Liver (tissue), 9 donors: ENCODE data around the gene CHMP1A. TPM values are rescaled to one million over a fixed set of nuclear protein-coding genes. Genes with fewer than 3 reads are reported as not detected.

Experiments
- DNase-seq: peaks from one replicate; pipeline ENCODE4 v3.0.0-alpha.2; 2017; ENCODE audit warnings: low spot score
- H3K27ac ChIP-seq, 2 donors: one replicate each; pipeline ENCODE4 v1.7.0; 2013; ENCODE audit warnings: inconsistent platforms in 2 of 2, low read length in 2 of 2, control low read depth in 1 of 2, low read depth in 1 of 2, mild to moderate bottlenecking in 1 of 2
- H3K27me3 ChIP-seq, 4 donors: one replicate each; pipeline versions ENCODE4 v1.6.1 to v1.7.0; 2013; ENCODE audit warnings: low read length in 3 of 4, inconsistent platforms in 1 of 4, mild to moderate bottlenecking in 1 of 4, moderate library complexity in 1 of 4; ENCODE audit not compliant: control insufficient read depth in 4 of 4, insufficient read depth in 4 of 4
- H3K36me3 ChIP-seq, 4 donors: one replicate each; pipeline versions ENCODE4 v1.6.1 to v1.7.0; 2013; ENCODE audit warnings: low read length in 3 of 4, mild to moderate bottlenecking in 3 of 4, low read depth in 1 of 4, moderate library complexity in 1 of 4; ENCODE audit not compliant: control insufficient read depth in 4 of 4, insufficient read depth in 3 of 4
- H3K4me1 ChIP-seq, 4 donors: one replicate each; pipeline versions ENCODE4 v1.6.1 to v1.7.0; 2013; ENCODE audit warnings: low read length in 3 of 4, mild to moderate bottlenecking in 3 of 4, moderate library complexity in 1 of 4; ENCODE audit not compliant: control insufficient read depth in 4 of 4, insufficient read depth in 4 of 4
- H3K4me3 ChIP-seq, 3 donors: one replicate each; pipeline versions ENCODE4 v1.6.1 to v1.7.0; 2013; ENCODE audit warnings: low read length in 3 of 3, control low read depth in 1 of 3, low read depth in 1 of 3, mild to moderate bottlenecking in 1 of 3
- H3K9ac ChIP-seq, 2 donors: one replicate each; pipeline ENCODE4 v1.7.0; 2013; ENCODE audit warnings: low read length in 2 of 2, mild to moderate bottlenecking in 2 of 2, moderate library complexity in 2 of 2, control low read depth in 1 of 2, low read depth in 1 of 2
- H3K9me3 ChIP-seq, 4 donors: one replicate each; pipeline versions ENCODE4 v1.6.1 to v1.7.0; 2013; ENCODE audit warnings: low read length in 3 of 4; ENCODE audit not compliant: control insufficient read depth in 4 of 4
- EGR1 ChIP-seq, 2 donors: IDR thresholded peaks; 2 replicates each; pipeline ENCODE4 v1.6.1; 2016 to 2018; ENCODE audit warnings: antibody characterized with exemption in 2 of 2, low read depth in 2 of 2
- FOXA1 ChIP-seq: IDR thresholded peaks from 2 replicates; pipeline ENCODE4 v1.6.1; 2016; ENCODE audit warnings: antibody characterized with exemption
- FOXA2 ChIP-seq: IDR thresholded peaks from 2 replicates; pipeline ENCODE4 v1.6.1; 2016; ENCODE audit warnings: antibody characterized with exemption
- GABPA ChIP-seq, 2 donors: IDR thresholded peaks in 1 of 2; conservative IDR thresholded peaks in 1 of 2; 2 replicates each; pipeline ENCODE4 v1.6.1; 2016; ENCODE audit warnings: antibody characterized with exemption in 2 of 2, mild to moderate bottlenecking in 1 of 2, moderate library complexity in 1 of 2
- HNF4A ChIP-seq, 2 donors: conservative IDR thresholded peaks; 2 replicates each; pipeline ENCODE4 v1.6.1; 2016; ENCODE audit warnings: antibody characterized with exemption in 2 of 2, mild to moderate bottlenecking in 2 of 2
- HNF4G ChIP-seq: IDR thresholded peaks from 2 replicates; pipeline ENCODE4 v1.6.1; 2016; ENCODE audit warnings: antibody characterized with exemption
- JUND ChIP-seq, 2 donors: IDR thresholded peaks; 2 replicates each; pipeline ENCODE4 v1.6.1; 2016; ENCODE audit warnings: antibody characterized with exemption in 2 of 2
- NR2F2 ChIP-seq: IDR thresholded peaks from 2 replicates; pipeline ENCODE4 v1.6.1; 2016; ENCODE audit warnings: antibody characterized with exemption
- RAD21 ChIP-seq, 2 donors: IDR thresholded peaks; 2 replicates each; pipeline ENCODE4 v1.6.1; 2016; ENCODE audit warnings: antibody characterized with exemption in 2 of 2, mild to moderate bottlenecking in 2 of 2
- RXRA ChIP-seq, 2 donors: IDR thresholded peaks; 2 replicates each; pipeline ENCODE4 v1.6.1; 2017 to 2018; ENCODE audit warnings: antibody characterized with exemption in 2 of 2, mild to moderate bottlenecking in 1 of 2
- SP1 ChIP-seq: IDR thresholded peaks from 2 replicates; pipeline ENCODE4 v1.6.1; 2018; ENCODE audit warnings: antibody characterized with exemption, mild to moderate bottlenecking
- TAF1 ChIP-seq: conservative IDR thresholded peaks from 2 replicates; pipeline ENCODE4 v1.6.1; 2016; ENCODE audit warnings: antibody characterized with exemption, mild to moderate bottlenecking
- YY1 ChIP-seq: IDR thresholded peaks from 2 replicates; pipeline ENCODE4 v1.6.1; 2016; ENCODE audit warnings: antibody characterized with exemption, mild to moderate bottlenecking
- WGBS: extraction: QIAGEN DNeasy Blood & Tissue Kit; methylation state at CpG from one replicate; pipeline ENCODE4 v1.1.7; 2013; 5-methylcytosine and 5-hydroxymethylcytosine counted together
- polyA plus RNA-seq, 2 donors: library from polyadenylated mRNA; stranded (reverse) in 1 of 2; unstranded in 1 of 2; fragments of 200-250 nt in 1 of 2; fragments of >200 nt in 1 of 2; fragmentation: Nextera tagmentation in 1 of 2; extraction: Ambion mirVana in 1 of 2; gene quantifications; one replicate each; pipeline versions ENCODE4 v1.2.1 to v1.2.3, GENCODE V29; 2013 to 2015
- total RNA-seq, 2 donors: library from RNA; depleted of rRNA; stranded (reverse); fragments of >200 nt; gene quantifications; one replicate each; pipeline ENCODE4 v1.2.3, GENCODE V29; 2014
- TF ChIP-seq, protein P1 (sequence below): IDR thresholded peaks from 2 replicates; pipeline ENCODE4 v1.6.1; 2016; ENCODE audit warnings: antibody characterized with exemption
- TF ChIP-seq, protein P2 (sequence below): IDR thresholded peaks from 2 replicates; pipeline ENCODE4 v1.6.1; 2016; ENCODE audit warnings: antibody characterized with exemption
- TF ChIP-seq, protein P3 (sequence below): IDR thresholded peaks from 2 replicates; pipeline ENCODE4 v1.6.1; 2016; ENCODE audit warnings: antibody characterized with exemption
- TF ChIP-seq, protein P4 (sequence below): IDR thresholded peaks from 2 replicates; pipeline ENCODE4 v1.6.1; 2016; ENCODE audit warnings: antibody characterized with exemption, mild to moderate bottlenecking
- TF ChIP-seq, protein P5 (sequence below): fragments of 150-350 bp; IDR thresholded peaks from 2 replicates; pipeline ENCODE4 v1.5.1; 2017; ENCODE audit warnings: improper control_type of control experiment, low read depth, low read length; ENCODE audit not compliant: missing input control
- donor health status: healthy.
- donor health status: healthy.
- donor health status: healthy.
- donor health status: healthy.
- donor health status: healthy.

The CHMP1A gene
- total and polyA plus RNA-seq, 4 donors, result 25.7 to 36.7 (median 32.3) TPM

DNA sequence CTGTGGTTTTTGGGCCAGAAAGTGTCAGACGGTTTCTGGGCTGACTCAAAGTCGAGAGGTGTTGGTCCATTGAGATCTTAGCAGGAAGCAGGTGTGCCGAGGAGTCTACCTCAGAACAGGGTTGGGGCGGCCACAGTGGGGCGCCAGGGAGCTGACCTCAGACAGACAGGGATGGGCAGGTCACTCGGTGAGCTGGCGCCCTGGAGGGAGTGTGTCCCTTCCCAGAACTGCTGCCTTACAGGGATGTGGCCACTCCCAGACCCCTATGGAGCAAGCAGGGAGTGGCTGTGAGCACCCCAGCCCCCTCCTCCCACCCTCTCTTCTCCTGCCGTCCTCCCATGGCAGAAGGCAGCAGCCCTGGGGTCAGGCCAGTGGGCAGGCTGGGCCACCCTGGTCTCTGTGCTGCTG, 58.1 kb downstream of the CHMP1A start:
- DNase-seq, result no peak
- no peaks in the 10 kb centered on the region for H3K36me3 ChIP-seq
- H3K9ac ChIP-seq, result no peak overlapping the region
- no peak overlapping the region for H3K27ac ChIP-seq
- TF ChIP-seq RAD21 (IDR thresholded peaks at IDR 0.05) (no peak), HNF4A (conservative IDR thresholded peaks at IDR 0.05) (no peak), TAF1 (no peak), GABPA (IDR thresholded peaks at IDR 0.05 in 1 of 2, conservative IDR thresholded peaks at IDR 0.05 in 1 of 2) (no peak), HNF4G (no peak), EGR1 (IDR thresholded peaks at IDR 0.05; ENCODE audit: low read depth in 2 of 2) (no peak), JUND (IDR thresholded peaks at IDR 0.05) (no peak), YY1 (no peak), FOXA2 (no peak), NR2F2 (no peak), FOXA1 (no peak), RXRA (IDR thresholded peaks at IDR 0.05) (no peak), SP1 (no peak)
- TF ChIP-seq, protein P1, sequence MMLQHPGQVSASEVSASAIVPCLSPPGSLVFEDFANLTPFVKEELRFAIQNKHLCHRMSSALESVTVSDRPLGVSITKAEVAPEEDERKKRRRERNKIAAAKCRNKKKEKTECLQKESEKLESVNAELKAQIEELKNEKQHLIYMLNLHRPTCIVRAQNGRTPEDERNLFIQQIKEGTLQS, result no peak
- TF ChIP-seq, protein P2, sequence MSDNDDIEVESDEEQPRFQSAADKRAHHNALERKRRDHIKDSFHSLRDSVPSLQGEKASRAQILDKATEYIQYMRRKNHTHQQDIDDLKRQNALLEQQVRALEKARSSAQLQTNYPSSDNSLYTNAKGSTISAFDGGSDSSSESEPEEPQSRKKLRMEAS, result no peak
- TF ChIP-seq, protein P3, sequence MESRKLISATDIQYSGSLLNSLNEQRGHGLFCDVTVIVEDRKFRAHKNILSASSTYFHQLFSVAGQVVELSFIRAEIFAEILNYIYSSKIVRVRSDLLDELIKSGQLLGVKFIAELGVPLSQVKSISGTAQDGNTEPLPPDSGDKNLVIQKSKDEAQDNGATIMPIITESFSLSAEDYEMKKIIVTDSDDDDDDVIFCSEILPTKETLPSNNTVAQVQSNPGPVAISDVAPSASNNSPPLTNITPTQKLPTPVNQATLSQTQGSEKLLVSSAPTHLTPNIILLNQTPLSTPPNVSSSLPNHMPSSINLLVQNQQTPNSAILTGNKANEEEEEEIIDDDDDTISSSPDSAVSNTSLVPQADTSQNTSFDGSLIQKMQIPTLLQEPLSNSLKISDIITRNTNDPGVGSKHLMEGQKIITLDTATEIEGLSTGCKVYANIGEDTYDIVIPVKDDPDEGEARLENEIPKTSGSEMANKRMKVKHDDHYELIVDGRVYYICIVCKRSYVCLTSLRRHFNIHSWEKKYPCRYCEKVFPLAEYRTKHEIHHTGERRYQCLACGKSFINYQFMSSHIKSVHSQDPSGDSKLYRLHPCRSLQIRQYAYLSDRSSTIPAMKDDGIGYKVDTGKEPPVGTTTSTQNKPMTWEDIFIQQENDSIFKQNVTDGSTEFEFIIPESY, result no peak
- TF ChIP-seq, protein P4, sequence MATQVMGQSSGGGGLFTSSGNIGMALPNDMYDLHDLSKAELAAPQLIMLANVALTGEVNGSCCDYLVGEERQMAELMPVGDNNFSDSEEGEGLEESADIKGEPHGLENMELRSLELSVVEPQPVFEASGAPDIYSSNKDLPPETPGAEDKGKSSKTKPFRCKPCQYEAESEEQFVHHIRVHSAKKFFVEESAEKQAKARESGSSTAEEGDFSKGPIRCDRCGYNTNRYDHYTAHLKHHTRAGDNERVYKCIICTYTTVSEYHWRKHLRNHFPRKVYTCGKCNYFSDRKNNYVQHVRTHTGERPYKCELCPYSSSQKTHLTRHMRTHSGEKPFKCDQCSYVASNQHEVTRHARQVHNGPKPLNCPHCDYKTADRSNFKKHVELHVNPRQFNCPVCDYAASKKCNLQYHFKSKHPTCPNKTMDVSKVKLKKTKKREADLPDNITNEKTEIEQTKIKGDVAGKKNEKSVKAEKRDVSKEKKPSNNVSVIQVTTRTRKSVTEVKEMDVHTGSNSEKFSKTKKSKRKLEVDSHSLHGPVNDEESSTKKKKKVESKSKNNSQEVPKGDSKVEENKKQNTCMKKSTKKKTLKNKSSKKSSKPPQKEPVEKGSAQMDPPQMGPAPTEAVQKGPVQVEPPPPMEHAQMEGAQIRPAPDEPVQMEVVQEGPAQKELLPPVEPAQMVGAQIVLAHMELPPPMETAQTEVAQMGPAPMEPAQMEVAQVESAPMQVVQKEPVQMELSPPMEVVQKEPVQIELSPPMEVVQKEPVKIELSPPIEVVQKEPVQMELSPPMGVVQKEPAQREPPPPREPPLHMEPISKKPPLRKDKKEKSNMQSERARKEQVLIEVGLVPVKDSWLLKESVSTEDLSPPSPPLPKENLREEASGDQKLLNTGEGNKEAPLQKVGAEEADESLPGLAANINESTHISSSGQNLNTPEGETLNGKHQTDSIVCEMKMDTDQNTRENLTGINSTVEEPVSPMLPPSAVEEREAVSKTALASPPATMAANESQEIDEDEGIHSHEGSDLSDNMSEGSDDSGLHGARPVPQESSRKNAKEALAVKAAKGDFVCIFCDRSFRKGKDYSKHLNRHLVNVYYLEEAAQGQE, result no peak
- TF ChIP-seq, protein P5, sequence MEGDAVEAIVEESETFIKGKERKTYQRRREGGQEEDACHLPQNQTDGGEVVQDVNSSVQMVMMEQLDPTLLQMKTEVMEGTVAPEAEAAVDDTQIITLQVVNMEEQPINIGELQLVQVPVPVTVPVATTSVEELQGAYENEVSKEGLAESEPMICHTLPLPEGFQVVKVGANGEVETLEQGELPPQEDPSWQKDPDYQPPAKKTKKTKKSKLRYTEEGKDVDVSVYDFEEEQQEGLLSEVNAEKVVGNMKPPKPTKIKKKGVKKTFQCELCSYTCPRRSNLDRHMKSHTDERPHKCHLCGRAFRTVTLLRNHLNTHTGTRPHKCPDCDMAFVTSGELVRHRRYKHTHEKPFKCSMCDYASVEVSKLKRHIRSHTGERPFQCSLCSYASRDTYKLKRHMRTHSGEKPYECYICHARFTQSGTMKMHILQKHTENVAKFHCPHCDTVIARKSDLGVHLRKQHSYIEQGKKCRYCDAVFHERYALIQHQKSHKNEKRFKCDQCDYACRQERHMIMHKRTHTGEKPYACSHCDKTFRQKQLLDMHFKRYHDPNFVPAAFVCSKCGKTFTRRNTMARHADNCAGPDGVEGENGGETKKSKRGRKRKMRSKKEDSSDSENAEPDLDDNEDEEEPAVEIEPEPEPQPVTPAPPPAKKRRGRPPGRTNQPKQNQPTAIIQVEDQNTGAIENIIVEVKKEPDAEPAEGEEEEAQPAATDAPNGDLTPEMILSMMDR, result no peak
- no peak overlapping the region for H3K4me3 ChIP-seq
- H3K4me1 ChIP-seq, result no peaks in the 10 kb centered on the region
- H3K9me3 ChIP-seq, result no peaks in the 10 kb centered on the region
- WGBS, result 49% methylated on average over 8 of the region's 8 CpGs
- H3K27me3 ChIP-seq, result no peaks in the 10 kb centered on the region
